MM.1S (cell line): ENCODE measurements around the gene CYB5D1.
A peak's percentile ranks its signal among the peaks of the same experiment; 100 is the strongest.

Experiments
- CTCF ChIP-seq: fragments of 300-600 bp; sonication (generic); IDR thresholded peaks from 2 replicates; pipeline ENCODE4 v1.5.1; 2016; ENCODE audit warnings: antibody characterized with exemption, low read length, mixed read lengths
- EZH2 ChIP-seq: fragments of 300-600 bp; sonication (generic); optimal IDR thresholded peaks from 2 replicates; pipeline ENCODE3; 2017; ENCODE audit warnings: low read depth, mild to moderate bottlenecking, antibody characterized with exemption, low read length, mixed read lengths

GRCh38 chr17:7897773-7898172, 40.0 kb downstream of the CYB5D1 start:
- TF ChIP-seq CTCF = peak; percentile 25
- no peak for TF ChIP-seq EZH2
